NT2/D1 (cell line): ENCODE results near the gene ELOVL4.

Experiments used
- YY1 ChIP-seq: IDR thresholded peaks from 2 replicates; pipeline ENCODE4 v1.6.1; 2011; ENCODE audit not compliant: insufficient read length, insufficient read depth
- ZNF274 ChIP-seq: IDR thresholded peaks from 2 replicates; pipeline ENCODE4 v1.6.1; 2011; ENCODE audit warnings: mild to moderate bottlenecking, low read depth, low read length

- TF ChIP-seq YY1, result no peak
- no peak for TF ChIP-seq ZNF274
These were observed 19.8 kb upstream of the ELOVL4 start for GRCh38 chr6:79967178-79967577.
